Measurements from ENCODE around the gene LY9.
"Not testable (repeated sequence)": the region's sequence is repeated elsewhere in the genome, so short reads cannot be mapped to it uniquely, and the experiment has no call there.

DNA sequence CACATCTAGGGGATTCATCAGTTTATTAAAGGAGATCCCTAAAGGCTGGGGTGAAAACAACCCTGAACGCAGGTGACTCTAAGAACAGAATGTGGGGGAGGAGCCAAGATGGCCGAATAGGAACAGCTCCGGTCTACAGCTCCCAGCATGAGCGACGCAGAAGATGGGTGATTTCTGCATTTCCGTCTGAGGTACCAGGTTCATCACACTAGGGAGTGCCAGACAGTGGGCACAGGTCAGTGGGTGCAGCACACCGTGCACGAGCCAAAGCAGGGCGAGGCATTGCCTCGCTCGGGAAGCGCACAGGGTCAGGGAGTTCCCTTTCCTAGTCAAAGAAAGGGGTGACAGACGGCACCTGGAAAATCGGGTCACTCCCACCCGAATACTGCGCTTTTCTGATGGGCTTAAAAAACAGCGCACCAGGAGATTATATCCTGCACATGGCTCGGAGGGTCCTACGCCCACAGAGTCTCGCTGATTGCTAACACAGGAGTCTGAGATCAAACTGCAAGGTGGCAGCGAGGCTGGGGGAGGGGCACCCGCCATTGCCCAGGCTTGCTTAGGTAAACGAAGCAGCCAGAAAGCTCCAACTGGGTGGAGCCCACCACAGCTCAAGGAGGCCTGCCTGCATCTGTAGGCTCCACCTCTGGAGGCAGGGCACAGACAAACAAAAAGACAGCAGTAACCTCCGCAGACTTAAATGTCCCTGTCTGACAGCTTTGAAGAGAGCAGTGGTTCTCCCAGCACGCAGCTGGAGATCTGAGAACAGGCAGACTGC lies 12.8 kb upstream of the LY9 start:
- not testable (repeated sequence) for TF ChIP-seq POLR2A, POLR2AphosphoS5, EP300 (IDR thresholded peaks at IDR 0.05)
- TF ChIP-seq, protein P1, sequence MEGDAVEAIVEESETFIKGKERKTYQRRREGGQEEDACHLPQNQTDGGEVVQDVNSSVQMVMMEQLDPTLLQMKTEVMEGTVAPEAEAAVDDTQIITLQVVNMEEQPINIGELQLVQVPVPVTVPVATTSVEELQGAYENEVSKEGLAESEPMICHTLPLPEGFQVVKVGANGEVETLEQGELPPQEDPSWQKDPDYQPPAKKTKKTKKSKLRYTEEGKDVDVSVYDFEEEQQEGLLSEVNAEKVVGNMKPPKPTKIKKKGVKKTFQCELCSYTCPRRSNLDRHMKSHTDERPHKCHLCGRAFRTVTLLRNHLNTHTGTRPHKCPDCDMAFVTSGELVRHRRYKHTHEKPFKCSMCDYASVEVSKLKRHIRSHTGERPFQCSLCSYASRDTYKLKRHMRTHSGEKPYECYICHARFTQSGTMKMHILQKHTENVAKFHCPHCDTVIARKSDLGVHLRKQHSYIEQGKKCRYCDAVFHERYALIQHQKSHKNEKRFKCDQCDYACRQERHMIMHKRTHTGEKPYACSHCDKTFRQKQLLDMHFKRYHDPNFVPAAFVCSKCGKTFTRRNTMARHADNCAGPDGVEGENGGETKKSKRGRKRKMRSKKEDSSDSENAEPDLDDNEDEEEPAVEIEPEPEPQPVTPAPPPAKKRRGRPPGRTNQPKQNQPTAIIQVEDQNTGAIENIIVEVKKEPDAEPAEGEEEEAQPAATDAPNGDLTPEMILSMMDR (IDR thresholded peaks at IDR 0.05): not testable (repeated sequence)

Data from upper lobe of left lung (tissue), 4 donors.